Right lung (tissue), 5 donors: ENCODE results near the gene PVR. TPM values are rescaled to one million over a fixed set of nuclear protein-coding genes. Genes with fewer than 3 reads are reported as not detected.
"Not testable (repeated sequence)": the region's sequence is repeated elsewhere in the genome, so short reads cannot be mapped to it uniquely, and the experiment has no call there.

Experiments used
- DNase-seq, 2 donors: peaks; one replicate each; pipeline ENCODE4 v3.0.0-alpha.2; 2013
- polyA plus RNA-seq, 5 donors: library from polyadenylated mRNA; unstranded; fragments of 120-200 nt; gene quantifications; one replicate each; pipeline versions ENCODE4 v1.2.1 to v1.2.3, GENCODE V29; 2013; ENCODE audit warnings: inconsistent platforms in 1 of 5, low replicate concordance in 1 of 5; ENCODE audit not compliant: insufficient read length in 5 of 5, insufficient read depth in 1 of 5

PVR gene
- polyA plus RNA-seq, 5 donors, result 21.4 to 29.9 (median 24.4) TPM

DNA sequence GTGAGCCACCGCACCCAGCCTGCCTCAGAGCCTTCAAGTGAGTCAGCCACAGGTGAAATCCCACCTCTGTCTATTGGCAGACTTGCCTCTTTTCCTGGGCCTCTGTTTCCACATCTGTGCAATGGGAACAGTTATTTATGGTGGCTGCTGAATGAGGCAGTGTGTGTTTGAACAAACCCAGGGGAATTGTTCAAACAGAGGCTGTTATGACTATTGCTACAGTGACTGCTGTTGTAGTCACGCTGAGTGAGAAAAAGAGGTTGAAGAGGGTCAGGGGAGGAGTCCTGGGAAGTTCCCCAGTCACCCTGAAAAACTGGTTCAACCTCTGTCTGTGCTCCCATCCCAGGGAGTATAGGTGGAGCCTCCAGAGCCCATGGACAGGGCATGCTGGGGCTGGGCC is 27.7 kb downstream of the PVR start, which contains the start of gene CEACAM19:
Gene CEACAM19 (plus strand): TSS at position 83 of the 400 bp plus-strand sequence. CDS start 450 bp downstream, outside the sequence.
- no peak for DNase-seq

DNA sequence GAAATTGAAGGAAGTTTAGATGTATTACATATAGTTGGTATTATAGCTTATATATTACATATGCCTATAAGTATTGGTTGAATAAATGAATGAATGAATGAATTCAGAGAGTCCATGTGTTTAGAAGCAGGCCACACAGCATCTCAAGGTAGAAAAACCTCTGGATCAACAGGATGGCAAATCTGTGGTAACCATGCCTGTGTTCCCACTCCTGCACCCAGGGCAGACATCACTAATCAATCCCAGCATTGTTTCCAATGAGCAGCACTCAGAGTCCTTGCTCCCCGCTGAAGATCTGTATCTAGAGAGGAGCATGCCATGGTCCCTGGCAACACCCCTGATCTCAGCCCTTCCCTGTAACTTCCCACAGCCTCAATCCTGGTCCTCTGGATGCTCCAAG is 28.5 kb downstream of the PVR start:
- no peak for DNase-seq

DNA sequence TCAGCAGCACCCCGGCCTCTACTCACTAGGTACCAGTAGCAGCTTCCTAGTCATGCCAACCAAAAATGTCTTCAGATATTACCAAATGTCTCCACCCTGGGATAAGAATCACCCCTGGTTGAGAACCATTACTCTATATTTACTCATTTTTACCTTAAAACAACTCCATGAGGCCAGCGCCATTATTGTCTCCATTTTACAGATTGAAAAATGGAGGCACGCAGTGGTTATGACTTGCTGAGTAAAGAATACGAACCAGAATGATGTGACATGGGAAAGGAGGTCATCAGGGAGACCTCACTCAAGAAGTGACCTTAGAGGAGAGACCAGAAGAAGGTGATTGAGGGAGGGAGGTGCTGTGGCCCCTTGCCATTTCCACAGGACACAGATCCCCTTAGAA is 29.8 kb downstream of the PVR start:
- DNase-seq, result no peak

DNA sequence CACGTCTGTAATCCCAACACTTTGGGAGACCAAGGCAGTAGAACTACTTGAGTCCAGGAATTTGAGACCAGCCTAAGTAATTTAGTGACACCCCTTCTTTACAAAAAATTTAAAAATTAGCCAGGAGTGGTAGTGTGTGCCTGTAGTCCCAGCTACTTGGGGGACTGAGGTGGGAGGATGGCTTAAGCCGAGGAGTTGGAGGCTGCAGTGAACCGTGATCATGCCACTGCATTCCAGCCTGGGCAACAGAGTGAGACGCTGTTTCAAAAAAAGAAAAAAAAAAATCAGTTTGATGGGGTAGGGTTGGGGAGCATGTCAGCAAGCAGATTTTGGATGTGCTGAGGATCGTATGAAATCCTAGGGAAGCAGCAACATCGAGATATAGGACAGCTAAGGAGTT is 31.8 kb downstream of the PVR start:
- DNase-seq, result no peak

DNA sequence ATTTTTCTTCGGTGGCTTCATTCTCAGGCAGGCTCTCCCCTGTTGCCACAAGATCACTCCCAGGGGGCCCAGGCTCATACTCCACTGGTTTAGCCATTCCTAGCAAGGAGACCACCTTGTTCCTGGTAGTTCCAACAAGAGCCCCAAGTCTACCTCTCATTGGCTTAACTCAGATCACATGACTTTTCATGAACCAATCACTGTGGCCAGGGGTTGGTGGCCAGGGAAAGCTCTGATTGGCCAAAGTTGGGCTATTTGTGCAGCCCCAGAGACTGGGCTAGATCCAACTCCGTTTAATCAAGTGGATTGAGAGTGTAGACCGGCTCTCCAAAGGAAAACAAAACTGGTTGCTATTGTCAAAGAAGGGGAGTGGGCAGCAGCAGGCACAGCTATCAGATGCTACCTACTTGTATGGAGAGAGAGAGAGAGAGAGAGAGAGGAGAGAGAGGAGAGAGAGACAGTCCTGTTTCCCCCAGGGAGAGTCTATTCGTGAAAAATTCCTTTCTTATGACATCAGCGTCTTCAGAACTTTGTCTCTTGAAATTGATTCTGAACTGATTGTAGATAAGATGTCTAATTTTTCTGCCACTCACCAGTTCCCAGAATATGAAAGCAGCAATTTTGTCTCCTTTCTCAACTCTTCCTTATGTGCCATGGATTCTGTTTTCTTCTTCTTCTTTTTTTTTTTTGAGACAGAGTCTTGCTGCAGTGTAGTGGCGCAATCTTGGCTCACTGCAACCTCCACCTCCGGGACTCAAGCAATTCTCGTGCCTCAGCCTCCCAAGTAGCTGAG is 33.5 kb downstream of the PVR start:
- no peak for DNase-seq

DNA sequence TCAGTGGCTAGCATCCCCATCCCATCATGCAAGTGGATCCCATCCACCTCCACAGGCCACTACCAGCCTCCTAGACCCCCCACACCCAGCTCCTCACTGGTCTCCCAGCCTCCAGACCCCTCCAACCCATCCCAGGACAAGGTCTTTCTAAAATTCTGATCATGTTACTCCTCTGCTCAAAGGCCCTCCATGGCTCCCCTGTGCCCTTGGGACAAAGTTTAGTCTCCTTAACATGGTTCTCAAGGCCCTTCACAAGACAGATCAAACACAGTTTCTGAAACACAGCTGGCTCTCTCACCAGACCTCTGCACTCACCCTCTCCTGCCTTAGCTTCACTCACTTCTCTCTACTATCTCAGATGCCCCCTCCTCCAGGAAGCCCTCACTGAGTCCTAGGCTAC is 36.8 kb downstream of the PVR start:
- DNase-seq, result no peak

DNA sequence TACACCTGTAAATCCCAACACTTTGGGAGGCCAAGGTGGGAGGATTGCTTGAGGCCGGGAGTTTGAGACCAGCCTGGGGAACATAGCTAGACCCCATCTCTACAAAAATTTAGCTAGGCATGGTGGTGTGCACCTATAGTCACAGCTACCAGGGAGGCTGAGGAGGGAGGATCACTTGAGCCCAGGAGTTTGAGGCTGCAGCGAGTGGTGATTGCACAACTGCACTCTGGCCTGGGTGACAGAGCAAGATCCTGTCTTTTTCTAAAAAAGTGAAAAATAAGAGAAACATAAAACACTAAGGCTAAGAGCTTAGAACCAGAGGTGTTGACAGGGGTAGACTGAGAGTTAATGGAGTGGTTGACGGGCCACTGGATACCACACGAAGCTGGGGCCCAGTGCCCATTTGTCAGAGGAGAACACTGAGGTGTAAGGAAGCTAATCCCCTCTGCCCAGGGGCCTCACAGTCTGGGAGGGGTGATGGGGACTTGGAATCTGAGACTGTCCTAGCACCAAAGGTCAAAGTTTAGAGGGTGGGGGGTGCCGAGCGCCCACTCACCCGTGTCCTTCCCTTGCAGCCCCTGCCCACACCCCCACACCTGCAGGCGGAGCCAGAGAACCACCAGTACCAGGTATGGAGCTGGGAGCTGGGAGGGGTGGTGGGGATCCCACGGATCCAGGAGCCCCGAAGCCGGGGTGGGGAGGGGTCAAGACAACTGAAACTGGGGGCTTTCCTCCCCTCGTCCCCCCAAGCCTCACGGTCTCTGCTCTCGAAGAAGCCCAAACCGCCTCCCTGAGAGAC is 38.5 kb downstream of the PVR start:
- no peak for DNase-seq

DNA sequence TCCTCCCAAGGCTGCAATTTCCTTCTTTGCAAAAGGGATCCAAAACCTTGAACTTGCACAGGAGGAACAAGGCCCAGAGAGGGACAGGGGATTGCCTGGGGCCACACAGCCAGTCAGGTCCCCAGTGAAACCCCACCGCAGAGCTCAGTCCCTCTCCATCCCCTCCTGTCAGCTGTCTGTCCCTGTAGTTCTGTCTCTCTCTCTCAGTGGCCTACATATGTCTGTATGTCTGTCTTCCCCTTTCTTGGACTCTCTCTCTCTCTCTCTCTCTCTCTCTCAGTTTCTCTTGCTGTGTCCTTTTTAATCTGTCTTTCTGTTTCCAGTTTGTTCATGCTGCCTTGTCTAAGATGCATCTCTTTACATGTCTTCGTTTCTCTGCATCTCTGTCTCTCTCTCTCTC is 39.1 kb downstream of the PVR start:
- DNase-seq, result no peak

DNA sequence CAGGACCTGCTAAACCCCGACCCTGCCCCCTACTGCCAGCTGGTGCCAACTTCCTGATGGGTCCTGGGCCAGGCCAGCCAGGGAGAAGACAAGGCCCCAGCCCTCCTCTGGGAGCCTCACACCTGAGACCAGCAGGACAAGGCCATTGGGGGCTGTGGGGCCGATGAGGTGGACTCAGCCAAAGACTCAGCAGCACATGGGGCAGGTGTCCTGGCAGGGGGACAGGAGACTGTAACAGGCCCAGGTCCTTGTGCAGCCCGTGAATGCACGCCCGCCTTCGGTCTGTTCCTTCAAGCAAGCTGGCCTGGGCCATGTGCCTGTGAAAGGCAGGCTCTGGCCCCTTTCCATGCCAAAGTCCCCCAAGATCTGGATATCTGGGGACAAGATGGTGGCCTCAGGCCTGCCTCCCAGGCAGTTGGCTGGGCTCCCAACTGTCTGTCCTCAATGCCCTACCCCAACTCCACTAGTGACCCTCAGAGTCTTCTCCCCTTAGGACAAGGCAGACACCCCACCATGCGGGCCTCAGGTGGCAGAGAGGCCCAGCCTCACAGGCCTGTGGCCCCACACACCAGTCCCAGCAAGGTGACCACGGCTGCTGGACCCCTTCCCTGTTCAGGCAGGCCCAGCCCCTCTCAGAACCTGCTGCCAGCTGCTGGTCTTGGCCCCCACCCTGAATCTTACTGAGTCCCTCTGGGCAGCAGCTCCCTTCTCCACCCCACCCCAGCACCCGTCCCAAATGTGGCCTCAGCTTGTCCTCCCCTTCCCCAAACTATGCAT is 39.9 kb downstream of the PVR start:
- DNase-seq, result no peak

DNA sequence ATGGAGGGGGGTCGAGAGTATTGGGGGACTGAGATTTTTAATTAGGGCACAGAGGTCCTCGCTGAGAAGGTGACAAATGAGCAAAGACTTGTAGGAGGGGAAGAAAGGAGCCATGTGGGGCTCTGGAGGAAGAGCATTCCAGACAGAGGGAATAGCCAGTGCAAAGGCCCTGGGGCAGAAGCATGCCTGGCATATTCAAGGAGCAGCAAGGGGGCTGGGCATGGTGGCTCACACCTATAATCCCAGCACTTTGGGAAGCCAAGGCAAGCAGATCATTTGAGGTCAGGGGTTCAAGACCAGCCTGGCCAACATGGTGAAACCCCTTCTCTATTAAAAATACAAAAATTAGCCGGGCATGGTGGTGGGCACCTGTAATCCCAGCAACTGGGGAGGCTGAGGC is 40.7 kb downstream of the PVR start:
- not testable (repeated sequence) for DNase-seq

DNA sequence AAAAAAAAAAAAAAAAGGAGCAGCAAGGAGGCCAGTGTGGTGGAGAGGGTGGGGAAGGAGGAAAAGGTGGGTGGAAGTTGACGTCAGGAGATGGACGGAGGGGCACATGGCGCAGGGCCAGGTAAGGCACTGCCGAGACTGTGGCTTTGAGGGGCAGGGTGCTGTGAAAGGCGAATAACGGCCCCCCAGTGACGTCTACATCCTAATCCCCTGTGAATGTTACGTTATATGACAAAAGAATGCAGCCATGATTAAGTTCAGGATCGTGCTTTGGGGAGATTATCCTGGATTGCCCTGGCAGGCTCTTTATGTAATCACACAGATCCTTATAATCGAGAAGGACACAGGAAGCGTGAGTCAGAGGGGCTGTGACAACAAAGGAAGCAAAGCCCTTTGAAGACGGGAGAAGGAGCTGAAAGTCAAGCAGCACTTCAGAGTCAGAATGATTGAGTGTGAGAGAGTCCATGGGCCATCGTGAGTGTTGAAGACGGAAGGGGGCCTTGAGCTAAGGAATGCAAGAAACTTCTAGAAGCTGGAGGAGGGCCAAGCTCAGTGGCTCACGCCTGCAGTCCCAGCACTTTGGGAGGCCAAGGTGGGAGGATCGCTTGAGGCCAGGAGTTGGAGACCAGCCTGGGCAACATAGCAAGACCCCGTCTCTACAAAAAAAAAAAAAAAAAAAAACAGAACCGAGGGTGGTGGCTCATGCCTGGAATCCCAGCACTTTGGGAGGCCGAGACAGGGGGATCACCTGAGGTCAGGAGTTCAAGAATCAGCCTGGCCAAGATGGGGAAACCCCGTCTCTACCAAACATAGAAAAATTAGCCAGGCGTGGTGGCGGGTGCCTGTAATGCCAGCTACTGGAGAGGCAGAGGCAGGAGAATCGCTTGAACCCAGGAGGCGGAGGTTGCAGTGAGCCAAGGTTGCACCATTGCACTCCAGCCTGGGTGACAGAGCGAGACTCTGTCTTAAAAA is 41.5 kb downstream of the PVR start:
- DNase-seq, result peak; percentile 47 to 53

DNA sequence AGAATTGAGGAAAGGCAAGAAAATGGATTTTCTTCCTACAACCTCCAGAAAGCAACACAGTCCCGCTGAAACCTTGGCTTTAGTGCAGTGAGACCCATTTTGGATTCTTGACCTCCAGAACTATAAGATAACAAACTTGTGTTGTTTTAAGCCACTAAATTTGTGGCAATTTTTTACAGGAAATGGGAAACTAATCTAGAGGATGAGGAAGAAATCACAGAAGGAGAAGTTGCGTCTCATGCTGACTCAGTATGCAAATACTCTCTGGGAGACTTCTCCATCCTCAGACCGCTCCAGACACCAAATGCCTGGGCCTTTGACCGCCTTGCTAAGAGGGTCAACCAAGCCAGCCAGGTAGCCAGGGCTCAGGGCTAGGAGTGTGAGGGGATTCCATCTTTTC is 42.2 kb downstream of the PVR start:
- no peak for DNase-seq

DNA sequence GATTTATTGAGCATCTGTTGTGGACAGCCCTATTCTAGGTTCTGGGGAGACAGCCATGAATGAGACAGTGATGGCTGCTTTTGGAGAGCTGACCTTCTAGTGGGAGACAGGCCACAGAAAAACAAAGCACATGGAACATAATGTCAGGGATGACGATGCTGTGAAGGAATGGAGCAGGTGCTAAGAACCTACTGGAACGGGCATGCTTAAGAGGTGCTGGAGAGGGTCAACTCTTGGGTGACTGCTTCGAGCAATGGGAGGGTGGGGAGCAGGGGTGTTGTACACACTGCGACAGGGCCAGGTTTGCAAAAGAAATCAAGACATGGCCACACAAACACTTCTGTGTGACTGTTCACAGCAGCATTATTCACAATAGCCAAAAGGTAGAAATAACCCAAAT is 43.2 kb downstream of the PVR start:
- no peak for DNase-seq

DNA sequence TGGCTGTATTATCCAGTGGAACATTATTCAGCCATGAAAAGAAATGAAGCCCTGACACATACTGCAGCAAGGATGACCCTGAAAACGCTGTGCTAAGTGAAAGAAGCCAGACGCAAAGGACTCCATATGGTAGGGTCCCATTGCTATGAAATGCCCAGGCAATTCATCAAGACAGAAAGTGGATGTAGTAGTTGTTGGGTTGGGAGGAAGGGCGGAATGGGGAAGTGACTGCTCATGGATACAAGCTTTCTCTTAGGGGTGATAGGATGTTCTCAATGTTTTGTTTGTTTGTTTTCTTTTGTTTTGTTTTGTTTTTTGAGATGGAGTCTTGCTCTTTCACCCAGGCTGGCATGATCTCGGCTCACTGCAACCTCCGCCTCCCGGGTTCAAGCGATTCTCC is 44.2 kb downstream of the PVR start:
- DNase-seq, result no peak

DNA sequence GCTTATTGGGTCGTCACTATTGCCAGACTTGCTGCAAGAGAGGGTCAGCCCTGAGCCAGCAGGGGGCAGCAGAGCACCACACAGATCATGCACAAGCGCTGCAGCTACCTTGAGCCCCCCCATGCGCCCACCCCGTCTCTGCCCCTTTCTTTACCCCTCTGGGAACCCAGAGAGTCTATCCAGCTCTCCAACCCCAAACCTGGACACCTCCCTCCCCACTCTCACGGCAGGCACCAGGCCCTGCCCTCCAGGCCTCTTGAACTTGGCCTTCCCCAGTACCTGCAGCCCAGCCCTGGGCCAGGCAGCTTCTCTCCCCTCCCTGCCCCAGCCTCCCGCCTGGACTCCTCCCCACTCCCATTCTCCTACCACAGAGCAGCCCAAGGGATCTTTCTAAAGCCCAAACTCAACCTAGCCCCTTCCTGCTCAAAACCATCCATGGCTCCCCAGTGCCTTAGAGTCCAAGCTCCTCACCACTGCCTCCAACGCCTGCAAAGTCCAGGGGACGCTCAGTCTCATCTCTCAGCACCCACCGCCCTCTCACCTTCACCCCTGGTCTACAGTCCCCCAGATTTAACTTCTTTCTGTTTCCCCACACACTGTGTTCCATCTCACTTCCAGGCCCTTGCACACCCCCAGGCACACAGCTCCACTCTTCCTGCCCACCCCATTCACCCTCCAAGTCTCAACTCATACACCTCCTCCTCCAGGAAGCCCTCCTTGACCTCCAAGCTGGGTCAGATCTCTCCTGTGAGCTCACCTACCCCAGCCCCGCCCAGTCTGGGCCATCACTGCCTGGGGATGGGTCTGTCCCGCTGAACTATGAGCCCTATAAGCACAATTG is 45.8 kb downstream of the PVR start:
- peak; percentile 56 to 68 for DNase-seq

DNA sequence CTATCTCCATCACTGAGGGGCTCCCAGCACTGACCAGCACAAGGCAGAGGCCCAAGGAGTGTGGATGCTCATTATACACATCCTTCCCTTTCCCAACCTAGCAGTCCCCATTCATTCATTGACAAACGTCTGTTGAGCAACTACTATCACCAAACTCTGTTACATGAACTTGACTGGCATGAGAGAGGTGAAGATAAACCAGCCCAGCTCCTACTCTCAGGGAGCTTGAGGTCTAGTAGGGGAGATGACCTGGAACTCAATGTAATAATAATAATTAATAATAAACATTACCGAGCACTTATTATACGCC is 46.4 kb downstream of the PVR start:
- DNase-seq, result no peak

DNA sequence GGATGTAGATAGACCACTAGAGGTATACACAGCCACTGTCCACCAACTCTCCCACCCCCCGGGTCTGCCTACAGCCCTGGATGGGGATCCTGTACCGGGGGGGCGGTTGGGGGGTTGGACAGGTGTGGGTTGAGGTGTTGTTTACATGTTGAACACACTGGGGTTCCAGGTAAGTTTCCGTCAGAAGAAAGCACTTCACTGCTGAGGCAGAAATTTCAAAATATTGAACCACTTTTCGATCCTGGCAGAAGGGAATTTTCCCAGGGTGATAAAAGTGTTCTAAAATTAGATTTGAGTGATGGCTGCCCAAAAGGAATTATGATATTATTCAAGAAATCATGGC is 48.6 kb downstream of the PVR start:
- DNase-seq, result no peak

DNA sequence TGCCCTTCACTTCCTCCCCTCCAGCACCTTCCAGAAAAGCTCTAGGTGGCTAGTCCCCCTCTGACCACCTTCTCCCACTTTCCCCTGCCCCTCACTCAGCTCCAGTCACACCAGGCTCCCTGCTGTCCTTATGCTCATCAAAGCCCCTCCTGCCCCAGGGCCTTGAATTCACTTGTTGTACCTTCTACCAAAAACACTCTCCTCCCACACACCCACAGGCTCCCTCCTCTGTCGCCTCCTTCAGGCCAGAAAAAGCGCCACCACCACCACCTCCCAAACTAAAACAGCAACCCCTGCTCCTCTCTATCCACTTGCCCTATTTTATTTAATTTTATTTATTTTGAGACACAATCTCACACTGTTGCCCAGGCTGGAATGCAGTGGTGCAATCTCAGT is 50.5 kb downstream of the PVR start:
- DNase-seq, result no peak

DNA sequence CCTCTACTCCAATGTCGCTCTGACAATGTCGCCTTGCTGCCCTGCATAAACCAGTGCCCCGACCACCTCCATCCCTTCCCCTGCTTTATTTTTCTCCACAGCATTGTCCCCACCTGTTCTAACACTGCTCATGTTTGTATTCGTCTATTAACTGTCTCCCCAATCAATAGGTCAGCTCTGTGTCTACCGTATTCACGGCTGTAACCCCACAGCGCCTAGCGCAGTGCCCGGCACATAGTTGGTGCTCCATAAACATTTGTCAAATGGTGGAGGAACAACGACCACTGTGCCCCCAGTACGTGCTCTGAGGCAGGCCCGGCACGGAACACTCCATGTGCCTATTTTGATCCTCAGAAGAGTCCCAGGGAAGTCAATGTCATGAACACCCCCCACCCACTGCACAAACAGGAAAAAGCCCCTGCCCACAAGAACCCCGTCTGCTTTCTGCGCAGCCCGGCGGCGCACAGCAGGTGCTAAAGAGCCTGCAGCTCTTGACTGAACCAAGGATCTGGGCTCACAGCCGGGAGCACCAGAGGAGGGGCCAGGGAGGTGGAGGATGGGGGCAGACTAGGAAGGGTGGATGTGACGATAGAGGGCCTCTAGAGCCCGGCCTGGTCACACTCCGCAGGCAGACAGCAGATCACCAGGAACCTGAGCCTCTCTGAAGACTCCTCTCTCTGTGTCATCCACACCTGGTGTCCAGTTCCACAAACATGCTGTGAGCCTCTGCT is 53.4 kb downstream of the PVR start:
- DNase-seq, result no peak

DNA sequence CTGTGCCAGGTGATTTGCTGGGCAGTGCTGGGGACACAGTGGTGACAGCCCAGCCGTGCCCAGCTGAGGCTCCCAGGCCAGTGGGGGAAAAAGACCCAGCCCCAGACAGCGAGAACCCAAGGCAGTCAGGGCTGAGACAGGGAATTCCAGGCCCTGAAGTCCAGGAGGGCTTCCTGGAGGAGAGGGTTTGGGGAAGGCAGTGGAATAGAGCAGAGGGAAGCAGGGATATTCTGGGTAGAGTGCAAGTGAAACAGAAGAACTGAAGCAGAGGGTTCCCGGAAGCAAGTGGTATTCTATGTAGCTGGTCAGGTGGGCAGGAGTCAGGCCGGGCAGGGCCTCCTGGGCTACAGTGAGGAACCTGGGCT is 53.9 kb downstream of the PVR start:
- no peak for DNase-seq
